Body of pancreas (tissue), 4 donors: ENCODE measurements around the gene MRPS14.
"Not testable (repeated sequence)": the region's sequence is repeated elsewhere in the genome, so short reads cannot be mapped to it uniquely, and the experiment has no call there.

ENCODE experiments used
- CTCF ChIP-seq, 7 experiments: fragments of 450-650 bp in 4 of 7; fragments of 200-600 bp in 3 of 7; sonication (generic) in 3 of 7; IDR thresholded peaks; one replicate each; pipeline ENCODE4 v1.5.1; 2016 to 2019; ENCODE audit warnings: antibody characterized with exemption in 7 of 7
- POLR2A ChIP-seq, 3 donors: fragments of 450-650 bp; IDR thresholded peaks; one replicate each; pipeline ENCODE4 v1.6.1; 2016; ENCODE audit warnings: antibody characterized with exemption in 3 of 3, mild to moderate bottlenecking in 2 of 3

- TF ChIP-seq CTCF, POLR2A (IDR thresholded peaks at IDR 0.05): not testable (repeated sequence)
Observed at GRCh38 chr1:175044591-175044990, 21.4 kb upstream of the MRPS14 start.
